GM12878 (cell line): ENCODE results near the gene NHLRC4. TPM values are rescaled to one million over a fixed set of nuclear protein-coding genes. Genes with fewer than 3 reads are reported as not detected.

Source experiments
- ATAC-seq: fragments of 200-7000 bp; cut with Tn5 transposase; 3 replicates; pipeline ENCODE4 v1.9.1; 2020; ENCODE audit warnings: mild to moderate bottlenecking, moderate library complexity
- BruUV-seq: library from RNA; stranded (reverse); fragments of 400-500 nt; replicated peaks from 2 replicates; lab custom pipeline; 2021; lab: Mats Ljungman, UMichigan
- CTCF ChIA-PET: fragments of 300-600 bp; sonication (Branson Sonifier 250); formaldehyde crosslinking; extraction: SDS; loops from one replicate; lab custom pipeline; 2021; ENCODE audit warnings: inconsistent platforms; lab: Yijun Ruan, JAX
- POLR2A ChIA-PET: fragments of 350-600 bp; formaldehyde crosslinking; extraction: SDS; loops from one replicate; lab custom pipeline; 2021; ENCODE audit warnings: inconsistent platforms; lab: Charles Lee
- RAD21 ChIA-PET: fragments of 300-600 bp; sonication (Branson Sonifier 250); formaldehyde crosslinking; loops from one replicate; lab custom pipeline; 2023; ENCODE audit warnings: antibody characterized with exemption; ENCODE audit not compliant: unreplicated experiment; lab: Charles Lee
- SMC1A ChIA-PET: fragments of 300-600 bp; sonication (Branson Sonifier 250); formaldehyde crosslinking; loops from one replicate; lab custom pipeline; 2023; ENCODE audit not compliant: unreplicated experiment, uncharacterized antibody; lab: Charles Lee
- DNase-seq: peaks from one replicate; pipeline ENCODE4 v3.0.0-alpha.2; 2011; ENCODE audit warnings: low read depth, low spot score
- FAIRE-seq: peaks from 3 replicates; lab custom pipeline; 2011; peaks lifted over from hg19 to GRCh38; lab: Jason Lieb, UNC
- H2AFZ ChIP-seq: 2 replicates; pipeline ENCODE4 v1.6.0; 2011; ENCODE audit warnings: low read depth, low read length, control low read depth; ENCODE audit not compliant: control insufficient read depth
- H3K27ac ChIP-seq: 2 replicates; pipeline ENCODE4 v1.5.1; 2011; ENCODE audit warnings: control low read depth; ENCODE audit not compliant: control insufficient read depth, insufficient read depth
- H3K27me3 ChIP-seq, 2 experiments: replicated peaks in 1 of 2; 2 replicates each; pipeline versions ENCODE4 v1.6.0 to v1.6.1; 2011; ENCODE audit warnings: low read length in 1 of 2; ENCODE audit not compliant: control insufficient read depth in 2 of 2, insufficient read depth in 2 of 2
- H3K36me3 ChIP-seq, 2 experiments: 2 replicates each; pipeline ENCODE4 v1.5.1; 2011; ENCODE audit warnings: low read length in 1 of 2; ENCODE audit not compliant: control insufficient read depth in 2 of 2, insufficient read depth in 2 of 2
- H3K4me1 ChIP-seq: 2 replicates; pipeline ENCODE4 v1.6.1; 2011; ENCODE audit warnings: mild to moderate bottlenecking, low read length, moderate library complexity, mixed read lengths; ENCODE audit not compliant: control insufficient read depth, insufficient read depth
- H3K4me2 ChIP-seq: 2 replicates; pipeline ENCODE4 v1.6.0; 2011; ENCODE audit warnings: control low read depth; ENCODE audit not compliant: control insufficient read depth, insufficient read depth
- H3K4me3 ChIP-seq: fragments of 200-600 bp; sonication (generic); 2 replicates; pipeline ENCODE4 v1.5.1; 2016
- H3K79me2 ChIP-seq: 2 replicates; pipeline ENCODE4 v1.6.0; 2011; ENCODE audit warnings: low read length; ENCODE audit not compliant: control insufficient read depth, insufficient read depth
- H3K9ac ChIP-seq: 2 replicates; pipeline ENCODE4 v1.8.0; 2011; ENCODE audit warnings: low read length, control low read depth, mixed read lengths; ENCODE audit not compliant: control insufficient read depth, insufficient read depth
- H3K9me3 ChIP-seq: replicated peaks from 3 replicates; pipeline ENCODE4 v1.5.1; 2011; ENCODE audit warnings: mild to moderate bottlenecking, low read length; ENCODE audit not compliant: control insufficient read depth, insufficient read depth
- H4K20me1 ChIP-seq: 2 replicates; pipeline ENCODE4 v1.6.0; 2011; ENCODE audit not compliant: control insufficient read depth, insufficient read depth
- BRCA1 ChIP-seq: IDR thresholded peaks from 2 replicates; pipeline ENCODE4 v1.6.1; 2011; ENCODE audit warnings: low read depth, low read length, improper control_type of control experiment
- CHD2 ChIP-seq: IDR thresholded peaks from 2 replicates; pipeline ENCODE4 v1.6.1; 2011; ENCODE audit warnings: low read depth, low read length, improper control_type of control experiment, borderline replicate concordance
- ETV6 ChIP-seq, 2 experiments: fragments of 450-650 bp in 1 of 2; IDR thresholded peaks in 1 of 2; conservative IDR thresholded peaks in 1 of 2; 2 replicates each; pipeline ENCODE4 v1.6.1; 2014; ENCODE audit warnings: antibody characterized with exemption in 1 of 2, borderline replicate concordance in 1 of 2, low read depth in 1 of 2, mild to moderate bottlenecking in 1 of 2, moderate library complexity in 1 of 2
- IRF5 ChIP-seq: fragments of 450-650 bp; IDR thresholded peaks from 2 replicates; pipeline ENCODE4 v1.6.1; 2017; ENCODE audit warnings: borderline replicate concordance
- MLLT1 ChIP-seq: fragments of 450-650 bp; IDR thresholded peaks from 2 replicates; pipeline ENCODE4 v1.6.1; 2016; ENCODE audit warnings: mild to moderate bottlenecking
- MTA2 ChIP-seq: fragments of 450-650 bp; IDR thresholded peaks from 2 replicates; pipeline ENCODE4 v1.6.1; 2016; ENCODE audit warnings: low read depth, mild to moderate bottlenecking, moderate library complexity
- MXI1 ChIP-seq: fragments of 150-350 bp; IDR thresholded peaks from 2 replicates; pipeline ENCODE4 v1.6.1; 2011; ENCODE audit warnings: low read depth, mild to moderate bottlenecking, inconsistent platforms, low read length, improper control_type of control experiment
- SIX5 ChIP-seq: IDR thresholded peaks from 2 replicates; pipeline ENCODE4 v1.6.1; 2011; ENCODE audit warnings: mild to moderate bottlenecking, low read depth, low read length, moderate library complexity; ENCODE audit not compliant: severe bottlenecking
- SMARCA5 ChIP-seq: fragments of 450-650 bp; IDR thresholded peaks from 2 replicates; pipeline ENCODE4 v1.6.1; 2017; ENCODE audit warnings: mild to moderate bottlenecking
- YY1 ChIP-seq: IDR thresholded peaks from 2 replicates; pipeline ENCODE4 v1.6.1; 2011; ENCODE audit warnings: low read depth, mild to moderate bottlenecking, low read length
- ZBED1 ChIP-seq: IDR thresholded peaks from 2 replicates; pipeline ENCODE4 v1.6.1; 2016; ENCODE audit warnings: borderline replicate concordance
- ZNF622 ChIP-seq: fragments of 450-650 bp; IDR thresholded peaks from 2 replicates; pipeline ENCODE4 v1.6.1; 2017; ENCODE audit warnings: mild to moderate bottlenecking, inconsistent platforms
- ZZZ3 ChIP-seq: IDR thresholded peaks from 2 replicates; pipeline ENCODE4 v1.6.1; 2011; ENCODE audit warnings: low read depth; ENCODE audit not compliant: control insufficient read depth, insufficient read length
- WGBS: methylation state at CpG from one replicate; pipeline ENCODE4 v1.1.6; 2016; ENCODE audit warnings: low lambda C conversion rate; ENCODE audit not compliant: insufficient replicate concordance, insufficient coverage; ENCODE audit errors: missing lambda C conversion rate; 5-methylcytosine and 5-hydroxymethylcytosine counted together
- in situ Hi-C: fragments of 300-500 bp; cut with MboI; formaldehyde crosslinking; loops from 9 replicates; pipeline ENCODE4 v1.14.3; 2018; ENCODE audit warnings: mixed read lengths
- intact Hi-C: fragments of 100-400 bp; cut with micrococcal nuclease; formaldehyde crosslinking; loops from one replicate; pipeline ENCODE4 v1.14.2; 2022; ENCODE audit not compliant: unreplicated experiment
- polyA plus RNA-seq, 11 experiments: library from polyadenylated mRNA; depleted of rRNA in 4 of 11; unstranded in 6 of 11; stranded (reverse) in 5 of 11; fragments of >200 nt; fragmentation: Nextera tagmentation in 4 of 11; fragmentation: Illumina TruSeq in 1 of 11; extraction: Ambion mirVana in 4 of 11; extraction: Trizol in 1 of 11; gene quantifications; 1 replicate in 1 of 11; 2 replicates in 10 of 11; pipeline versions ENCODE4 v1.2.1 to v1.2.3, GENCODE V29; 2011 to 2016; ENCODE audit warnings: inconsistent platforms in 2 of 11, missing spikeins in 2 of 11, low read depth in 1 of 11
- total RNA-seq, 4 experiments: library from RNA; depleted of rRNA in 3 of 4; stranded (reverse); fragments of >200 nt in 3 of 4; fragmentation: Illumina TruSeq in 1 of 4; extraction: Trizol in 1 of 4; gene quantifications; 2 replicates each; pipeline versions ENCODE4 v1.2.1 to v1.2.3, GENCODE V29; 2013 to 2021
- TF ChIP-seq, protein P1 (sequence below): IDR thresholded peaks from 2 replicates; pipeline ENCODE4 v1.6.1; 2011; ENCODE audit warnings: borderline replicate concordance, low read depth, mild to moderate bottlenecking, moderate library complexity, low read length; ENCODE audit not compliant: insufficient read depth, poor library complexity, severe bottlenecking
- TF ChIP-seq, protein P2 (sequence below): IDR thresholded peaks from 2 replicates; pipeline ENCODE4 v1.6.1; 2012; ENCODE audit warnings: low read length, inconsistent platforms

The NHLRC4 gene
- total and polyA plus RNA-seq, 10 of the 15 experiments (the other 5 are each of a cell fraction or from before 2014, with no cell fraction given), result 0.07 to 1.1 (median 0.57) TPM; not detected in 3

GRCh38 chr16:615122-615521 is 48.3 kb downstream of the NHLRC4 start:
- WGBS, result 27% methylated on average over 13 of the region's 13 CpGs
- H3K4me1 ChIP-seq, result no peaks in the 10 kb centered on the region
- SMC1A ChIA-PET, result no interaction called here
- H3K4me2 ChIP-seq, result no peak overlapping the region
- no peak overlapping the region for H2AFZ ChIP-seq
- DNase-seq (no peak), ATAC-seq (no peak)
- no peak overlapping the region for H3K4me3 ChIP-seq
- TF ChIP-seq MXI1 (no peak), ETV6 (conservative IDR thresholded peaks at IDR 0.05 in 1 of 2, IDR thresholded peaks at IDR 0.05 in 1 of 2; ENCODE audit: borderline replicate concordance in 1 of 2, low read depth in 1 of 2) (no peak), SMARCA5 (no peak), MTA2 (no peak), MLLT1 (no peak), BRCA1 (no peak), IRF5 (no peak), ZNF622 (no peak), ZZZ3 (no peak), SIX5 (no peak), CHD2 (no peak), ZBED1 (no peak), YY1 (no peak)
- TF ChIP-seq, protein P1, sequence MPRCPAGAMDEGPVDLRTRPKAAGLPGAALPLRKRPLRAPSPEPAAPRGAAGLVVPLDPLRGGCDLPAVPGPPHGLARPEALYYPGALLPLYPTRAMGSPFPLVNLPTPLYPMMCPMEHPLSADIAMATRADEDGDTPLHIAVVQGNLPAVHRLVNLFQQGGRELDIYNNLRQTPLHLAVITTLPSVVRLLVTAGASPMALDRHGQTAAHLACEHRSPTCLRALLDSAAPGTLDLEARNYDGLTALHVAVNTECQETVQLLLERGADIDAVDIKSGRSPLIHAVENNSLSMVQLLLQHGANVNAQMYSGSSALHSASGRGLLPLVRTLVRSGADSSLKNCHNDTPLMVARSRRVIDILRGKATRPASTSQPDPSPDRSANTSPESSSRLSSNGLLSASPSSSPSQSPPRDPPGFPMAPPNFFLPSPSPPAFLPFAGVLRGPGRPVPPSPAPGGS, result no peak
- TF ChIP-seq, protein P2, sequence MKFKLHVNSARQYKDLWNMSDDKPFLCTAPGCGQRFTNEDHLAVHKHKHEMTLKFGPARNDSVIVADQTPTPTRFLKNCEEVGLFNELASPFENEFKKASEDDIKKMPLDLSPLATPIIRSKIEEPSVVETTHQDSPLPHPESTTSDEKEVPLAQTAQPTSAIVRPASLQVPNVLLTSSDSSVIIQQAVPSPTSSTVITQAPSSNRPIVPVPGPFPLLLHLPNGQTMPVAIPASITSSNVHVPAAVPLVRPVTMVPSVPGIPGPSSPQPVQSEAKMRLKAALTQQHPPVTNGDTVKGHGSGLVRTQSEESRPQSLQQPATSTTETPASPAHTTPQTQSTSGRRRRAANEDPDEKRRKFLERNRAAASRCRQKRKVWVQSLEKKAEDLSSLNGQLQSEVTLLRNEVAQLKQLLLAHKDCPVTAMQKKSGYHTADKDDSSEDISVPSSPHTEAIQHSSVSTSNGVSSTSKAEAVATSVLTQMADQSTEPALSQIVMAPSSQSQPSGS, result no peak
- TF ChIP-seq, all 136 proteins: peak for 0
- no peak for FAIRE-seq
- no peaks in the 10 kb centered on the region for H3K79me2 ChIP-seq
- CTCF ChIA-PET, result no interaction called here
- H4K20me1 ChIP-seq, result no peaks in the 10 kb centered on the region
- in situ Hi-C loops, result no loop called here
- POLR2A ChIA-PET, result no interaction called here
- H3K27me3 ChIP-seq, result no peaks in the 10 kb centered on the region
- intact Hi-C loops, result no loop called here
- no peak overlapping the region for H3K27ac ChIP-seq
- no TSS peak for BruUV-seq
- RAD21 ChIA-PET, result no interaction called here
- H3K9ac ChIP-seq, result no peak overlapping the region
- H3K36me3 ChIP-seq, result no peaks in the 10 kb centered on the region
- H3K9me3 ChIP-seq, result no peaks in the 10 kb centered on the region
